GM19397 (cell line): ENCODE results near the gene ZNF598.
"Not testable (repeated sequence)": the region's sequence is repeated elsewhere in the genome, so short reads cannot be mapped to it uniquely, and the experiment has no call there.

Experiments used
- ATAC-seq: cut with Tn5 transposase; IDR thresholded peaks from one replicate; pipeline ENCODE4 v1.9.1; 2021; ENCODE audit warnings: mild to moderate bottlenecking, moderate library complexity; ENCODE audit not compliant: unreplicated experiment

The ZNF598 gene

DNA sequence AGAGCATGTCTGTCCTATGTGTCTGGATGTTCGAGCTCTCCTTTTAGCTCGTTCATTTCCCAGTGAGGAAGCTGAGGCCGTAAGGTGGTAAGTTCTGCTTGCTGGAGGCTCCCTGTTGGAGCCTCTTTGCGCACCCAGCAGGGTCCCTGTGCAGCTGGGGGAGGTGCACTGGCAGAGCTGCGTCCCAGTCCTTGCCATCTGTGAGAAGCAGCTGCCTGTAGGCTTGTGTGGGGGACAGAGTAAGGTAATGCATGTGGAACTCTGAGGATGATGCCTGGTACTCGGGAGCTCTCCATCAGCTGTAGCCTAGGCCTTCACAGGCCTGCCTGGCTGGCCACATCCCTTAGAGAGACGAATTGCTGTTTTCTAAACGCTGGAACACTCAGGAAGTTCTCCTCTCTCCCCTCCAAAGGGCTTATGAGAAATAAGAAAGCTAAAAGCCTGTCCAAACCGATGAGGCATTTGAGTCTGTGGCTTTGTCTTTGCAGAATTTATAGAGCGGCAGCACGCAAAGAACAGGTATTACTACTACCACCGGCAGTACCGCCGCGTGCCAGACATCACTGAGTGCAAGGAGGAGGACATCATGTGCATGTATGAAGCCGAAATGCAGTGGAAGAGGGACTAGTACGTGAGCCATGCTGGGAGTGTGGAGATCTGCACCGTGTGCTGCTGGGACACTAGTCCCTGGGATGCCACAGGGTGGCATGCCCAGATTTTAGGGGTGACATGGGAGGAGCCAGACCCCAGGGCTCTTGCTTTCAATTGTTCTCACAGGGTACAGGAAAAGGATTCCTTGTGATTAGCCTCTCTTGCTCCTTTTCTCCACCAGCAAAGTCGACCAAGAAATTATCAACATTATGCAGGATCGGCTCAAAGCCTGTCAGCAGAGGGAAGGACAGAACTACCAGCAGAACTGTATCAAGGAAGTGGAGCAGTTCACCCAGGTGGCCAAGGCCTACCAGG lies 48.7 kb downstream of the ZNF598 start:
- no peak for ATAC-seq

DNA sequence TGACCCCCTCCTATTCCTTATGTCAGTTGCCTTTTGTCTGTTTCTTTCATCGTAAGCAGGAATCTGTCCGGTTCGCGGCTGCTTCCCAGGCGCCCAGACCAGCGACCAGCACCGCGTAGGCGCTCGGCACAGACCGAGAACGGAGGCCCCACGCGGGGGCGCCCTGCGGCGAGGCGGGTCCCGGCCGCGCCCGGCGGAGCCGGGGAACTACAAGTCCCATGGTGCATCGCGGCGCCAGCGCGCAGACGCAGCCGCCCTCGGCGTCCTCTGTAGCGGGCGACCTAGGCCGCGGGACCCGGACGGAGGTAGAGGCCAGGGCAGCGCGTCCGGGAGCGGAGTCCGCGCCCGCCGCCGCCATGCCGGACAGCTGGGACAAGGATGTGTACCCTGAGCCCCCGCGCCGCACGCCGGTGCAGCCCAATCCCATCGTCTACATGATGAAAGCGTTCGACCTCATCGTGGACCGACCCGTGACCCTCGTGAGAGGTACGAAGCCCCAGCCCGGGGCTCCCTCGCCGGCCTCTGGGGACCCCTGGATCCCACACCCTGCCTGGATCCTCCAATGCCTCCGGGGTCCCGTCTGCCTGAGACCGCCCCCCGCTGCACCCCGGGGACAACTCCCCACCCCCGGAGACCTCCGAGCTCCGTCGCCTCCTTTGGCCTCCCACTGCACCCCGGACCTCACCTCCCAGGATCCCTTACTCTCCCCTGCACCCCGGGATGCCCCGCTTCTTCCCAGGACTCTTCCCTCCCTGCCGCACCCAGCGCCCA lies 50.2 kb downstream of the ZNF598 start, which contains the start of gene NDUFB10:
Gene NDUFB10, plus strand, starts transcription at position 270 of the 771 bp plus-strand sequence. Its CDS starts 87 bp downstream, at position 357.
- peak; percentile 82 for ATAC-seq

DNA sequence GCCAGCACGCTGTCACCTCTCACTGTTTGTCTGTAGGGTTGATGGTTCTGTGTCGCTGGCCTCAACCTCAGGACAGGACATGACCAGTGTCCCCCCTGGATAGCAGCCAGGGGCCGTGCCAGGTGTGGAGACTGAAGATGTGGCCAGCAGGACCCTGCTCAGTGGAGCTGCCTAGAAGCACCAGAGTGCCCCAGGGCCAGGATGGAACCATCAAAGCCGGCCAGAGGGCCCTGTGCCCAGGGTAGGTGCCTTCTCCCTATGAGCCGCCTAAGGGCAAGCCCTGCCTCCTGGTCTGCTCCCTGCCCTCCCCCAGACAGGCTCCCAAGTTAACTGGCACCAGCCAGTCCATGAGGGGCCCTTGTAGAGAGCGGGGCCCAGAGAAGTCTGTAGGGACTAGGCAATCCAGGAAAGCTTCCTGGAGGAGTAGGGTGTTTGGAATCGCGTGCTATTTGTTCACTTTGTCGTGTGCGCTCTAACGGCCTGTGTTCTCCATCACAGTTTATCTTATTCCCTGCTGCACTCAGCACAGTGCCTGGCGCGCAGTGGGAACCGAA lies 50.8 kb downstream of the ZNF598 start:
- ATAC-seq: no peak

DNA sequence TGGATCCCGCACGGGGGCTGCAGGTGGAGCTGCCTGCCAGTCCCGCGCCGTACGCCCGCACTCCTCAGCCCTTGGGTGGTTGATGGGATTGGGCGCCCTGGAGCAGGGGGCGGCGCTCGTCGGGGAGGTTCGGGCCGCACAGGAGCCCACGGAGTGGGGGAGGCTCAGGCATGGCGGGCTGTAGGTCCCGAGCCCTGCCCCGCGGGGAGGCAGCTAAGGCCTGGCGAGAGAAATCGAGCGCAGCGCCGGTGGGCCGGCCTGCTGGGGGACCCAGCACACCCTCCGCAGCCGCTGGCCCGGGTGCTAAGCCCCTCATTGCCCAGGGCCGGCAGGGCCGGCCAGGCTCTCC lies 51.5 kb downstream of the ZNF598 start:
- not testable (repeated sequence) for ATAC-seq

DNA sequence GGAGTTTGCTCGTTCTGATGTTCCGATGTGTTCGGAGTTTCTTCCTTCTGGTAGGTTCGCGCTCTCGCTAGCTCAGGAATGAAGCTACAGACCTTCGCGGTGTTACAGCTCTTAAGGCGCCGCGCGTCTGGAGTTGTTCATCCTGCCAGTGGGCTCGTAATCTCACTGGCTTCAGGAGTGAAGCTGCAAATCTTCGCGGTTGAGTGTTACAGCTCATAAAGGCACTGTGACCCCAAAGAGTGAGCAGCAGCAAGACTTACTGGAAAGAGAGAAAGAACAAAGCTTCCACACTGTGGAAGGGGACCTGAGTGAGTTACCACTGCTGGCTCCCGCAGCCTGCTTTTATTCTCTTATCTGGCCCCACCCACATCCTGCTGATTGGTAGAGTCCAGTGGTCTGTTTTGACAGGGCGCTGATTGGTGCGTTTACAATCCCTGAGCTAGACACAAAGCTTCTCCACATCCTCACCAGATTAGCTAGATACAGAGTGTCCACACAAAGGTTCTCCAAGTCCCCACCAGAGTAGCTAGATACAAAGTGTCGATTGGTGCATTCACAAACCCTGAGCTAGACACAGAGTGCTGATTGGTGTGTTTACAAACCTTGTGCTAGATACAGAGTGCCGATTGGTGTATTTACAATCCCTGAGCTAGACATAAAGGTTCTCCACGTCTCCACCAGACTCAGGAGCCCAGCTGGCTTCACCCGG lies 52.0 kb downstream of the ZNF598 start:
- not testable (repeated sequence) for ATAC-seq

DNA sequence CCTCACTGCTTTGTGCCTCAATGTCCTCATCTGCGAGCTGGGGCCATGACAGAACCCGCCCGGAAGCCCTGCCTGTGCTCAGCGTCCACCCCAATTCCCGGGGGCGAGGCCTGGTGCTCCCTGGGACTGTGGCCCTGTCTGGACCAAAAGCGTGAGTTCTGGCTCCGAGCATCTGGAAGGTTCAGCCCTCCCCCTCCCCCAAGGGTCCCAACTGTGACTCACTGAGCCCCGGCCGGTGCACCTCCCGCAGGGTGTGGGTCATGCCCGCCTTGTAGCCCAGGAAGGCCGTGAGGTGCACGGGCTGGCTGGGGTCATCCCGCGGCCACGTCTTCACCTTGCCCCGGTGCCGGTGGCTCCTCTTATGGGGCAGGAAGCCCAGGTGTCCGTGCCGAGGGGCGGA lies 55.9 kb downstream of the ZNF598 start:
- ATAC-seq: no peak

DNA sequence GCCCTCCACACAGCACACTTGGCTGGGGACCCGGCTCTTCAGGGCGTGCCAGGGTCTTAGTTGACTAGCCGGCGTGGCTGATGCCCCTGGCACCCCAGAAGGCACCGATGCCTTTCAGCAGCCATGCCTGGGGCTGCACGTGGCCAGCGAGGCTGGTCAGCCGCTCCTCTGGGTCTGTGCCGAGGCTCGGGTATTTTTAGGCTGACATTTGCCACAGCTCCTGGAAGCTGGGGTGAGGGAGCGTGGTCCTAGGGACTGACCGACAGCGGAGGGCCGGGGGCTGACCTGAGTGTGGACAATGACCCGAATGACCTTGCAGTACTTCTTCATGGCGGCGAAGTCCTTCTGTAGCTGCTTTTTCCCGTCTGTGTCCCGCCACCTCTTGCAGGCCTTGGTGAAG lies 59.1 kb downstream of the ZNF598 start:
- ATAC-seq: no peak

DNA sequence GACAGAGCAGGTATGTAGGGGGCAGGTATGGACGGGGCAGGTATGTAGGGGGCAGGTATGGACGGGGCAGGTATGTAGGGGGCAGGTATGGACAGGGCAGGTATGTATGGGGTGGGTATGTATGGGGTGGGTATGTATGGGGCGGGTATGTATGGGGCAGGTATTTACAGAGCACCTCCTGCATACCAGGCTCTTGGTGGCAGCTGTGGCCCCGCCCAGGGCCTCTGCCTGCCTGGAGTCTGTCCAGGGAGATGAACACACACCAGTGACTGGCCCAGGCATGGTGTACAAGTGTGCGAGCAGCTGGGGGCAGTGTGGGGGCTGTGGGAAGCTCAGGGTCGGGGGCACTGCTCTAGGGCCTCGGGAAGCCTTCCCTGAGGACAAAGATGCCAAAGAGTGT lies 59.6 kb downstream of the ZNF598 start:
- ATAC-seq: no peak

DNA sequence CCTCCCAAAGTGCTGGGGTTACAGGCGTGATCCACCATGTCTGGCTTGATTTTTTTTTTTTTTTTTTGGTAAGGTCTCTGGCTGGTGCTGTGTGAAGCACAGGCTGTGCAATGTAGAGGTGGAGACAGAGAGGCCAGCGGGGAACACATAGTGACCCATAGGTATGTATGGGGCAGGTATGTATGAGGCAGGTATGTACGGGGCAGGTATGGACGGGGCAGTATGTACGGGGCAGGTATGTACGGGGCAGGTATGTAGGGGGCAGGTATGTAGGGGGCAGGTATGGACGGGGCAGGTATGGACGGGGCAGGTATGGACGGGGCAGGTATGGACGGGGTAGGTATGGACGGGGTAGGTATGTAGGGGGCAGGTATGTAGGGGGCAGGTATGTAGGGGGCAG lies 60.1 kb downstream of the ZNF598 start:
- no peak for ATAC-seq
